HepG2 (cell line): ENCODE data around the gene ANKS1A. TPM values are rescaled to one million over a fixed set of nuclear protein-coding genes. Genes with fewer than 3 reads are reported as not detected.

Experiments
- ATF3 ChIP-seq: sonication (generic); formaldehyde crosslinking; IDR thresholded peaks from 2 replicates; pipeline ENCODE4 v1.4.0; 2020; ENCODE audit warnings: missing genetic modification reagents
- ATF7-NPFF ChIP-seq: sonication (generic); formaldehyde crosslinking; IDR thresholded peaks from 2 replicates; pipeline ENCODE4 v1.8.1; 2023; ENCODE audit warnings: mild to moderate bottlenecking, low read depth, missing genetic modification reagents, moderate library complexity
- BORCS8-MEF2B ChIP-seq: sonication (generic); formaldehyde crosslinking; IDR thresholded peaks from 2 replicates; pipeline ENCODE4 v1.8.0; 2022; ENCODE audit warnings: mild to moderate bottlenecking, missing genetic modification reagents
- BRCA1 ChIP-seq: sonication (generic); formaldehyde crosslinking; IDR thresholded peaks from 2 replicates; pipeline ENCODE4 v1.4.0; 2020; ENCODE audit warnings: missing genetic modification reagents
- CREB1 ChIP-seq, 2 experiments: fragments of 450-650 bp in 1 of 2; IDR thresholded peaks; 2 replicates each; pipeline ENCODE4 v1.6.1; 2016 to 2017; ENCODE audit warnings: control low read depth in 1 of 2, mild to moderate bottlenecking in 1 of 2, missing compliant biosample characterization in 1 of 2, missing genetic modification characterization in 1 of 2
- FOSL1 ChIP-seq: sonication (generic); formaldehyde crosslinking; IDR thresholded peaks from 2 replicates; pipeline ENCODE4 v1.9.0; 2021; ENCODE audit warnings: missing genetic modification reagents, borderline replicate concordance
- GABPB1 ChIP-seq: IDR thresholded peaks from 2 replicates; pipeline ENCODE4 v1.6.1; 2016; ENCODE audit warnings: mild to moderate bottlenecking, missing genetic modification reagents, moderate library complexity, missing compliant biosample characterization
- KLF16 ChIP-seq, 2 experiments: sonication (generic) in 1 of 2; formaldehyde crosslinking in 1 of 2; IDR thresholded peaks; 2 replicates each; pipeline versions ENCODE4 v1.6.1 to v1.8.0; 2016 to 2023; ENCODE audit warnings: missing genetic modification reagents in 2 of 2, missing compliant biosample characterization in 1 of 2
- MIXL1 ChIP-seq: IDR thresholded peaks from 2 replicates; pipeline ENCODE4 v1.6.1; 2016
- NCOA5 ChIP-seq: sonication (generic); formaldehyde crosslinking; IDR thresholded peaks from 2 replicates; pipeline ENCODE4 v1.4.0; 2020; ENCODE audit warnings: missing genetic modification reagents
- NPAS2 ChIP-seq: sonication (generic); formaldehyde crosslinking; IDR thresholded peaks from 2 replicates; pipeline ENCODE4 v1.8.0; 2022; ENCODE audit warnings: mild to moderate bottlenecking, missing genetic modification reagents, borderline replicate concordance
- PRDM15 ChIP-seq: sonication (generic); formaldehyde crosslinking; IDR thresholded peaks from 2 replicates; pipeline ENCODE4 v1.4.0; 2020; ENCODE audit warnings: missing genetic modification reagents
- PTBP1 ChIP-seq: fragments of 200-400 bp; formaldehyde crosslinking; IDR thresholded peaks from 2 replicates; pipeline ENCODE4 v1.6.1; 2018; ENCODE audit warnings: low read length, low read depth; ENCODE audit not compliant: poor library complexity, severe bottlenecking
- RELA ChIP-seq: sonication (generic); formaldehyde crosslinking; IDR thresholded peaks from 2 replicates; pipeline ENCODE4 v1.4.0; 2020; ENCODE audit warnings: missing genetic modification reagents
- TCF7L2 ChIP-seq: IDR thresholded peaks from 2 replicates; pipeline ENCODE4 v1.6.1; 2011; ENCODE audit warnings: mild to moderate bottlenecking, low read depth, low read length, moderate library complexity
- ZBTB1 ChIP-seq: sonication (generic); formaldehyde crosslinking; IDR thresholded peaks from 2 replicates; pipeline ENCODE4 v1.4.0; 2020; ENCODE audit warnings: missing genetic modification reagents, borderline replicate concordance
- ZFP62 ChIP-seq: sonication (generic); formaldehyde crosslinking; IDR thresholded peaks from 2 replicates; pipeline ENCODE4 v1.4.0; 2020; ENCODE audit warnings: missing genetic modification reagents
- ZKSCAN5 ChIP-seq: sonication (generic); formaldehyde crosslinking; IDR thresholded peaks from 2 replicates; pipeline ENCODE4 v1.5.1; 2020; ENCODE audit warnings: mild to moderate bottlenecking, missing genetic modification reagents
- ZNF180 ChIP-seq: sonication (generic); formaldehyde crosslinking; IDR thresholded peaks from 2 replicates; pipeline ENCODE4 v1.4.0; 2020; ENCODE audit warnings: low read depth, missing genetic modification reagents, borderline replicate concordance
- ZNF224 ChIP-seq: sonication (generic); formaldehyde crosslinking; IDR thresholded peaks from 2 replicates; pipeline ENCODE4 v1.5.0; 2020; ENCODE audit warnings: mild to moderate bottlenecking, missing genetic modification reagents
- ZNF296 ChIP-seq: sonication (generic); formaldehyde crosslinking; conservative IDR thresholded peaks from 2 replicates; pipeline ENCODE4 v1.5.0; 2020; ENCODE audit warnings: mild to moderate bottlenecking, missing genetic modification reagents
- polyA plus RNA-seq, 8 experiments: library from polyadenylated mRNA; depleted of rRNA in 3 of 8; stranded (reverse) in 7 of 8; unstranded in 1 of 8; fragments of >200 nt; fragmentation: Illumina TruSeq in 4 of 8; extraction: Trizol in 4 of 8; gene quantifications; 2 replicates each; pipeline versions ENCODE4 v1.2.1 to v1.2.3, GENCODE V29; 2011 to 2016; ENCODE audit warnings: low read depth in 4 of 8, missing spikeins in 1 of 8, mixed read lengths in 1 of 8; ENCODE audit not compliant: insufficient read depth in 1 of 8
- total RNA-seq, 5 experiments: library from RNA; depleted of rRNA; stranded (reverse); fragments of >200 nt; fragmentation: Illumina TruSeq; extraction: Trizol; gene quantifications; 2 replicates each; pipeline ENCODE4 v1.2.3, GENCODE V29; 2016; ENCODE audit warnings: low read depth in 1 of 5
- TF ChIP-seq, protein P1 (sequence below): sonication (generic); formaldehyde crosslinking; conservative IDR thresholded peaks from 2 replicates; pipeline ENCODE4 v1.4.0; 2020; ENCODE audit warnings: mild to moderate bottlenecking, missing genetic modification reagents, moderate library complexity

Gene ANKS1A
- total and polyA plus RNA-seq, 2 of the 13 experiments (the other 11 are each of a cell fraction or from before 2014, with no cell fraction given), result 7.2 to 15.1 TPM

DNA sequence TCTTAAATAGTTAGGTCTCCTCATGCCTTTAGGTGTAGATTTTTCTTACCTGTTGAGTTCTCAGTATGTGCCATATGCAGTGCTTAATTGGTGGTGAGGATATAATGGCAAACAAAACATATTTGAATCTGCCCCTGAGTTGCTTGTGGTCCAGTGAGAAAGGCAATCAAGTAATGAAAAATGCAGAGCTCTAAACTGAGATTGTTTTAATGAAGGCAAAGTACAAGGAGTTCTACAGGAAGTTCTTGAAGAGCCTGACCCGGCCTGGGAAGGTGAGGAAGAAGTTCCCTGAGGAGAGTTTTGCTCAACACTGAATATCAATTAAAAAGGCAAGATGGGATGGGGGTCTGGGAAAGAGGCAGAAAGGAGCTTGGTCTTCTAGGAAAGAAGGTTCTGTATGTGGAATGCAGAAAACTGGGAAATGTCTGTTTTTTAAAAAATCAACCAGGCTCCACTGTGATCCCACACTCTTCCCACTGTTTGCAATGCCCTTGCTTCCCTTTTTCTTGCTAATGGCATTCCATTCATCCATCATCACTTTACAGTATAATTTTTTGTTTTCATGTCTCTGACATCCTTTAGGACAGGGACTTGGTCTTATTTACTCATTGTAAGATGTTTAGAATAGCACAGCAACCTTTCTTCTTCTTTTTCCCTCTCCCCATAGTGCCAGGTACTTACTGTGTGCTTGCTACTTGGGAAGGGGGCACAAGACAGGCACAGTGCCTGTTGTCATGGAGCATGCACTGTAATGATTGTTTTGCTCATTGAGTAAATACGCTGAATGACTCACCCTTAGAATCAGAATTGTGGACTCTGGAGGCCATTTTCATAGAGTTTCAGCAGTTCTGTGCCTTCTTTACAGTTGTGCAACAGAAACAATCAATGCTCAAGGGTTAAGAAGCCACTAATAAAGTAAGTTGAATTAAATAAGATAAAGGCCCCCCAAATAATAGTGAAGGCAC is 64.3 kb downstream of the ANKS1A start (continued):
- TF ChIP-seq, protein P1, sequence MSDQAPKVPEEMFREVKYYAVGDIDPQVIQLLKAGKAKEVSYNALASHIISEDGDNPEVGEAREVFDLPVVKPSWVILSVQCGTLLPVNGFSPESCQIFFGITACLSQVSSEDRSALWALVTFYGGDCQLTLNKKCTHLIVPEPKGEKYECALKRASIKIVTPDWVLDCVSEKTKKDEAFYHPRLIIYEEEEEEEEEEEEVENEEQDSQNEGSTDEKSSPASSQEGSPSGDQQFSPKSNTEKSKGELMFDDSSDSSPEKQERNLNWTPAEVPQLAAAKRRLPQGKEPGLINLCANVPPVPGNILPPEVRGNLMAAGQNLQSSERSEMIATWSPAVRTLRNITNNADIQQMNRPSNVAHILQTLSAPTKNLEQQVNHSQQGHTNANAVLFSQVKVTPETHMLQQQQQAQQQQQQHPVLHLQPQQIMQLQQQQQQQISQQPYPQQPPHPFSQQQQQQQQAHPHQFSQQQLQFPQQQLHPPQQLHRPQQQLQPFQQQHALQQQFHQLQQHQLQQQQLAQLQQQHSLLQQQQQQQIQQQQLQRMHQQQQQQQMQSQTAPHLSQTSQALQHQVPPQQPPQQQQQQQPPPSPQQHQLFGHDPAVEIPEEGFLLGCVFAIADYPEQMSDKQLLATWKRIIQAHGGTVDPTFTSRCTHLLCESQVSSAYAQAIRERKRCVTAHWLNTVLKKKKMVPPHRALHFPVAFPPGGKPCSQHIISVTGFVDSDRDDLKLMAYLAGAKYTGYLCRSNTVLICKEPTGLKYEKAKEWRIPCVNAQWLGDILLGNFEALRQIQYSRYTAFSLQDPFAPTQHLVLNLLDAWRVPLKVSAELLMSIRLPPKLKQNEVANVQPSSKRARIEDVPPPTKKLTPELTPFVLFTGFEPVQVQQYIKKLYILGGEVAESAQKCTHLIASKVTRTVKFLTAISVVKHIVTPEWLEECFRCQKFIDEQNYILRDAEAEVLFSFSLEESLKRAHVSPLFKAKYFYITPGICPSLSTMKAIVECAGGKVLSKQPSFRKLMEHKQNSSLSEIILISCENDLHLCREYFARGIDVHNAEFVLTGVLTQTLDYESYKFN, result peak; percentile 88
- TF ChIP-seq TCF7L2, result no peak
- TF ChIP-seq NCOA5 (CRISPR knock-in tag), result no peak
- TF ChIP-seq ZFP62 (CRISPR knock-in tag), result no peak
- TF ChIP-seq FOSL1 (CRISPR knock-in tag), result peak; percentile 99
- no peak for TF ChIP-seq ZKSCAN5 (CRISPR knock-in tag)
- TF ChIP-seq CREB1 (IDR thresholded peaks at IDR 0.05), result no peak; the same call in 1 of the 2 replicates
- peak; percentile 80 for TF ChIP-seq CREB1 (CRISPR knock-in tag; IDR thresholded peaks at IDR 0.05)
- peak; percentile 98 for TF ChIP-seq ATF3 (CRISPR knock-in tag)
- no peak for TF ChIP-seq PRDM15
- no peak for TF ChIP-seq ZNF296 (CRISPR knock-in tag)
- TF ChIP-seq ZNF224 (CRISPR knock-in tag), result no peak
- no peak for TF ChIP-seq GABPB1 (CRISPR knock-in tag)
- TF ChIP-seq BORCS8-MEF2B, result no peak
- no peak for TF ChIP-seq ZNF180 (CRISPR knock-in tag)
- TF ChIP-seq PTBP1, result no peak
- no peak for TF ChIP-seq ATF7-NPFF (CRISPR knock-in tag)
- peak; percentile 97 for TF ChIP-seq MIXL1 (CRISPR knock-in tag)
- peak in 1 of 2 experiments; percentile 69; a peak in 1 of 4 replicates for TF ChIP-seq KLF16 (CRISPR knock-in tag; IDR thresholded peaks at IDR 0.05)
- TF ChIP-seq NPAS2 (CRISPR knock-in tag), result no peak
- no peak for TF ChIP-seq BRCA1 (CRISPR knock-in tag)
- TF ChIP-seq RELA (CRISPR knock-in tag), result no peak
- TF ChIP-seq ZBTB1 (CRISPR knock-in tag), result no peak
